ENCODE data around the gene PDZD7.
A peak's percentile ranks its signal among the peaks of the same experiment; 100 is the strongest.

PDZD7 gene

GRCh38 chr10:101071885-101072433 lies 41.0 kb upstream of the PDZD7 start:
- Histone ChIP-seq H3K27me3 (no peaks in the 10 kb centered on the region), H3K4me3 (ENCODE audit: low read depth, low read length) (no peak overlapping the region), H3K4me1 (no peaks in the 10 kb centered on the region; the same call in 1 of the 2 replicates), H3K36me3 (no peaks in the 10 kb centered on the region), H3K9me3 (no peaks in the 10 kb centered on the region)
- TF ChIP-seq CTCF (IDR thresholded peaks at IDR 0.05; ENCODE audit: low read depth, low read length): no peak
- DNase-seq: no peak

GRCh38 chr10:101071267-101071884 lies 40.4 kb upstream of the PDZD7 start:
- Histone ChIP-seq H3K4me3 (ENCODE audit: low read depth, low read length) (no peak overlapping the region), H3K36me3 (no peaks in the 10 kb centered on the region), H3K9me3 (no peaks in the 10 kb centered on the region), H3K4me1 (no peaks in the 10 kb centered on the region; the same call in 1 of the 2 replicates), H3K27me3 (no peaks in the 10 kb centered on the region)
- no peak for TF ChIP-seq CTCF (IDR thresholded peaks at IDR 0.05; ENCODE audit: low read depth, low read length)
- DNase-seq: no peak

GRCh38 chr10:101070098-101070497 lies 39.2 kb upstream of the PDZD7 start:
- H3K36me3 ChIP-seq: no peaks in the 10 kb centered on the region
- peaks cover 9% of the 10 kb centered on the region for H3K4me1 ChIP-seq
- H3K4me3 ChIP-seq (ENCODE audit: low read depth, low read length): no peak overlapping the region
- no peak for TF ChIP-seq CTCF (IDR thresholded peaks at IDR 0.05; ENCODE audit: low read depth, low read length)
- H3K9me3 ChIP-seq: no peaks in the 10 kb centered on the region
- DNase-seq: no peak
- no peaks in the 10 kb centered on the region for H3K27me3 ChIP-seq

GRCh38 chr10:101069441-101069840 lies 38.5 kb upstream of the PDZD7 start:
- TF ChIP-seq CTCF (IDR thresholded peaks at IDR 0.05; ENCODE audit: low read depth, low read length): no peak
- no peak for DNase-seq
- Histone ChIP-seq H3K36me3 (no peaks in the 10 kb centered on the region), H3K27me3 (no peaks in the 10 kb centered on the region), H3K4me1 (peaks cover 14% of the 10 kb centered on the region), H3K9me3 (no peaks in the 10 kb centered on the region), H3K4me3 (ENCODE audit: low read depth, low read length) (no peak overlapping the region)

GRCh38 chr10:101067356-101068083 lies 36.6 kb upstream of the PDZD7 start:
- Histone ChIP-seq H3K4me3 (ENCODE audit: low read depth, low read length) (peak overlapping the region; percentile 79), H3K36me3 (no peaks in the 10 kb centered on the region), H3K4me1 (peaks cover 30% of the 10 kb centered on the region), H3K9me3 (no peaks in the 10 kb centered on the region), H3K27me3 (no peaks in the 10 kb centered on the region)
- DNase-seq: peak; percentile 84
- peak; percentile 84 for TF ChIP-seq CTCF (IDR thresholded peaks at IDR 0.05; ENCODE audit: low read depth, low read length)

GRCh38 chr10:101066896-101067355 lies 36.0 kb upstream of the PDZD7 start:
- DNase-seq: peak; percentile 50
- H3K36me3 ChIP-seq: no peaks in the 10 kb centered on the region
- H3K27me3 ChIP-seq: no peaks in the 10 kb centered on the region
- TF ChIP-seq CTCF (IDR thresholded peaks at IDR 0.05; ENCODE audit: low read depth, low read length): no peak
- no peaks in the 10 kb centered on the region for H3K9me3 ChIP-seq
- peaks cover 30% of the 10 kb centered on the region for H3K4me1 ChIP-seq
- peak overlapping the region; percentile 79 for H3K4me3 ChIP-seq (ENCODE audit: low read depth, low read length)

Measured in BE2C (cell line).